IMR-90 (cell line): ENCODE results near the gene SPATA13. TPM values are rescaled to one million over a fixed set of nuclear protein-coding genes. Genes with fewer than 3 reads are reported as not detected.

Source experiments
- ATAC-seq: fragments of 200-7000 bp; cut with Tn5 transposase; 2 replicates; pipeline ENCODE4 v1.9.1; 2020; ENCODE audit warnings: low read depth, mild to moderate bottlenecking, moderate library complexity
- BruUV-seq: library from RNA; stranded (reverse); fragments of 400-500 nt; replicated peaks from 2 replicates; lab custom pipeline; 2021; lab: Mats Ljungman, UMichigan
- CTCF ChIA-PET: fragments of 300-600 bp; formaldehyde crosslinking; extraction: SDS; loops from one replicate; lab custom pipeline; 2021; ENCODE audit warnings: antibody characterized with exemption; lab: Yijun Ruan, JAX
- POLR2A ChIA-PET: fragments of 300-600 bp; sonication (Branson Sonifier 250); formaldehyde crosslinking; loops from one replicate; lab custom pipeline; 2022; ENCODE audit warnings: antibody characterized with exemption; ENCODE audit not compliant: unreplicated experiment; lab: Charles Lee
- DNase-seq: peaks from one replicate; pipeline ENCODE4 v3.0.0; 2013
- H2AFZ ChIP-seq: replicated peaks from 2 replicates; pipeline ENCODE3; 2013; ENCODE audit warnings: low read length, mild to moderate bottlenecking; ENCODE audit not compliant: poor library complexity
- H2AK5ac ChIP-seq: 2 replicates; pipeline ENCODE4 v1.6.1; 2013; ENCODE audit warnings: low read depth, low read length, inconsistent platforms
- H2AK9ac ChIP-seq: replicated peaks from 2 replicates; pipeline ENCODE3; 2013; ENCODE audit warnings: mild to moderate bottlenecking, low read depth, low read length, moderate library complexity; ENCODE audit not compliant: poor library complexity
- H2BK120ac ChIP-seq: 2 replicates; pipeline ENCODE4 v1.6.1; 2013; ENCODE audit warnings: low read depth, low read length, inconsistent platforms
- H2BK15ac ChIP-seq: 3 replicates; pipeline ENCODE4 v1.6.1; 2013; ENCODE audit warnings: low read depth, low read length, inconsistent platforms
- H2BK20ac ChIP-seq: 2 replicates; pipeline ENCODE4 v1.6.1; 2013; ENCODE audit warnings: low read depth, mild to moderate bottlenecking, inconsistent platforms, low read length, moderate library complexity
- H2BK5ac ChIP-seq: 2 replicates; pipeline ENCODE4 v1.6.1; 2013; ENCODE audit warnings: mild to moderate bottlenecking, low read depth, low read length, inconsistent platforms; ENCODE audit not compliant: poor library complexity, severe bottlenecking
- H3K14ac ChIP-seq: replicated peaks from 2 replicates; pipeline ENCODE4 v1.6.1; 2013; ENCODE audit warnings: low read depth, low read length, inconsistent platforms
- H3K18ac ChIP-seq: 2 replicates; pipeline ENCODE4 v1.6.1; 2013; ENCODE audit warnings: low read depth, low read length, control low read depth
- H3K23ac ChIP-seq: 2 replicates; pipeline ENCODE4 v1.6.1; 2013; ENCODE audit warnings: low read depth, low read length, inconsistent platforms
- H3K27ac ChIP-seq: 2 replicates; pipeline ENCODE4 v1.5.1; 2013; ENCODE audit warnings: mild to moderate bottlenecking, control low read depth, low read length; ENCODE audit not compliant: insufficient read depth
- H3K27me3 ChIP-seq: 2 replicates; pipeline ENCODE4 v1.6.1; 2013; ENCODE audit warnings: low read length; ENCODE audit not compliant: control insufficient read depth, insufficient read depth
- H3K36me3 ChIP-seq: 2 replicates; pipeline ENCODE4 v1.6.1; 2013; ENCODE audit warnings: low read length, mixed read lengths; ENCODE audit not compliant: control insufficient read depth, insufficient read depth
- H3K4ac ChIP-seq: 2 replicates; pipeline ENCODE4 v1.6.1; 2013; ENCODE audit warnings: low read depth, low read length, inconsistent platforms
- H3K4me1 ChIP-seq: 2 replicates; pipeline ENCODE4 v1.6.1; 2013; ENCODE audit warnings: low read length, mixed read lengths; ENCODE audit not compliant: control insufficient read depth, insufficient read depth
- H3K4me2 ChIP-seq: 2 replicates; pipeline ENCODE4 v1.6.1; 2013; ENCODE audit warnings: low read depth, mild to moderate bottlenecking, control low read depth, low read length, moderate library complexity
- H3K4me3 ChIP-seq: 2 replicates; pipeline ENCODE4 v1.5.1; 2013; ENCODE audit warnings: low read depth, mild to moderate bottlenecking, control low read depth, low read length, moderate library complexity; ENCODE audit not compliant: insufficient read depth
- H3K56ac ChIP-seq: 2 replicates; pipeline ENCODE4 v1.6.1; 2013; ENCODE audit warnings: low read length, inconsistent platforms; ENCODE audit not compliant: insufficient read depth; ENCODE audit errors: extremely low read depth
- H3K79me1 ChIP-seq, 2 experiments: 2 replicates each; pipeline ENCODE4 v1.6.1; 2013; ENCODE audit warnings: low read length in 2 of 2, inconsistent platforms in 1 of 2, low read depth in 1 of 2
- H3K9ac ChIP-seq: 2 replicates; pipeline ENCODE4 v1.6.1; 2013; ENCODE audit warnings: low read depth, low read length, control low read depth
- H3K9me1 ChIP-seq: 2 replicates; pipeline ENCODE4 v1.6.1; 2013; ENCODE audit warnings: low read length, inconsistent platforms; ENCODE audit not compliant: insufficient read depth
- H3K9me3 ChIP-seq: 2 replicates; pipeline ENCODE4 v1.6.1; 2013; ENCODE audit warnings: low read length; ENCODE audit not compliant: control insufficient read depth, insufficient read depth
- H4K20me1 ChIP-seq: 2 replicates; pipeline ENCODE4 v1.6.1; 2013; ENCODE audit warnings: low read length, inconsistent platforms; ENCODE audit not compliant: insufficient read depth
- H4K5ac ChIP-seq: 2 replicates; pipeline ENCODE4 v1.6.1; 2013; ENCODE audit warnings: mild to moderate bottlenecking, low read depth, low read length, control low read depth
- H4K8ac ChIP-seq, 2 experiments: 2 replicates each; pipeline ENCODE4 v1.6.1; 2013; ENCODE audit warnings: low read depth in 2 of 2, low read length in 2 of 2, control low read depth in 1 of 2, inconsistent platforms in 1 of 2
- H4K91ac ChIP-seq: 2 replicates; pipeline ENCODE4 v1.6.1; 2013; ENCODE audit warnings: low read depth, low read length, inconsistent platforms; ENCODE audit not compliant: insufficient read depth
- BHLHE40 ChIP-seq: fragments of 150-350 bp; IDR thresholded peaks from 2 replicates; pipeline ENCODE4 v1.6.1; 2016; ENCODE audit warnings: mild to moderate bottlenecking, low read depth, low read length
- CEBPB ChIP-seq: IDR thresholded peaks from 2 replicates; pipeline ENCODE4 v1.6.1; 2012; ENCODE audit warnings: low read depth, low read length, improper control_type of control experiment
- CTCF ChIP-seq: conservative IDR thresholded peaks from 2 replicates; pipeline ENCODE4 v1.5.1; 2012; ENCODE audit warnings: mild to moderate bottlenecking, low read depth, low read length, improper control_type of control experiment
- ELK1 ChIP-seq: fragments of 150-350 bp; IDR thresholded peaks from 2 replicates; pipeline ENCODE4 v1.6.1; 2016; ENCODE audit warnings: low read depth, mild to moderate bottlenecking, low read length, moderate library complexity, borderline replicate concordance
- FOS ChIP-seq: fragments of 150-350 bp; IDR thresholded peaks from 2 replicates; pipeline ENCODE4 v1.6.1; 2016; ENCODE audit warnings: low read depth, low read length
- MAFK ChIP-seq: IDR thresholded peaks from 2 replicates; pipeline ENCODE4 v1.6.1; 2012; ENCODE audit warnings: low read depth, low read length, improper control_type of control experiment
- MAZ ChIP-seq: IDR thresholded peaks from 2 replicates; pipeline ENCODE4 v1.6.1; 2012; ENCODE audit warnings: low read depth, mild to moderate bottlenecking, low read length, improper control_type of control experiment, moderate library complexity, borderline replicate concordance
- MXI1 ChIP-seq: IDR thresholded peaks from 2 replicates; pipeline ENCODE4 v1.6.1; 2012; ENCODE audit warnings: low read depth, mild to moderate bottlenecking, low read length, moderate library complexity, borderline replicate concordance
- NFE2L2 ChIP-seq: fragments of 150-350 bp; IDR thresholded peaks from 2 replicates; pipeline ENCODE4 v1.6.1; 2016; ENCODE audit warnings: low read depth, mild to moderate bottlenecking, low read length
- POLR2A ChIP-seq: IDR thresholded peaks from 2 replicates; pipeline ENCODE4 v1.6.1; 2012; ENCODE audit warnings: mild to moderate bottlenecking, low read depth, low read length
- RAD21 ChIP-seq: IDR thresholded peaks from 2 replicates; pipeline ENCODE4 v1.6.1; 2012; ENCODE audit warnings: low read length, improper control_type of control experiment
- RCOR1 ChIP-seq: IDR thresholded peaks from 2 replicates; pipeline ENCODE4 v1.6.1; 2012; ENCODE audit warnings: mild to moderate bottlenecking, low read length, improper control_type of control experiment; ENCODE audit not compliant: insufficient replicate concordance
- SMC3 ChIP-seq: fragments of 150-350 bp; IDR thresholded peaks from 2 replicates; pipeline ENCODE4 v1.6.1; 2016; ENCODE audit warnings: low read depth, mild to moderate bottlenecking, antibody characterized with exemption, low read length, moderate library complexity
- USF2 ChIP-seq: fragments of 150-350 bp; IDR thresholded peaks from 2 replicates; pipeline ENCODE4 v1.6.1; 2017; ENCODE audit warnings: mild to moderate bottlenecking, antibody characterized with exemption, low read length, low read depth
- WGBS, 2 experiments: methylation state at CpG; one replicate each; pipeline versions ENCODE4 v1.1.5 to v1.1.7; 2013; ENCODE audit warnings: missing lambda C conversion rate in 2 of 2; ENCODE audit not compliant: insufficient read length in 1 of 2; ENCODE audit errors: extremely low coverage in 2 of 2; 5-methylcytosine and 5-hydroxymethylcytosine counted together
- dilution Hi-C: fragments of 300-500 bp; cut with HindIII; formaldehyde crosslinking; loops from one replicate; pipeline ENCODE4 v1.14.3; 2018; ENCODE audit warnings: low sequenced_read_pairs; ENCODE audit not compliant: unreplicated experiment
- in situ Hi-C: fragments of 300-500 bp; cut with MboI; formaldehyde crosslinking; loops from 3 replicates; pipeline ENCODE4 v1.14.3; 2019; ENCODE audit warnings: low sequenced_read_pairs, inconsistent platforms, mixed read lengths
- intact Hi-C: fragments of 100-400 bp; cut with micrococcal nuclease; formaldehyde crosslinking; loops from 2 replicates; pipeline ENCODE4 v1.10.0; 2022
- polyA plus RNA-seq, 3 experiments: library from polyadenylated mRNA; depleted of rRNA; stranded (reverse); fragments of >200 nt; gene quantifications; 2 replicates each; pipeline ENCODE4 v1.2.3, GENCODE V29; 2012; ENCODE audit warnings: low replicate concordance in 1 of 3
- total RNA-seq: library from RNA; depleted of rRNA; stranded (reverse); fragments of >200 nt; gene quantifications from 2 replicates; pipeline ENCODE4 v1.2.3, GENCODE V29; 2012

Gene SPATA13
- total and polyA plus RNA-seq, 2 of the 4 experiments (the other 2 are of a cell fraction), result 10.5 to 12.5 TPM

GRCh38 chr13:24304620-24305019 is 144.1 kb downstream of the SPATA13 start:
- Histone ChIP-seq H3K27me3 (no peaks in the 10 kb centered on the region), H3K4ac (peak overlapping the region; percentile 85), H4K5ac (no peak overlapping the region), H2BK15ac (peak overlapping the region; percentile 64; the same call in 1 of the 3 replicates), H4K91ac (peak overlapping the region; percentile 75), H3K79me1 (peaks cover 0 to 3% of the 10 kb centered on the region in 2 experiments; a peak in 1 of 4 replicates), H3K36me3 (peaks cover 28% of the 10 kb centered on the region), H3K9me3 (no peaks in the 10 kb centered on the region), H3K23ac (no peak overlapping the region), H3K14ac (peak overlapping the region; percentile 80), H4K20me1 (peaks cover 4% of the 10 kb centered on the region; the same call in 1 of the 2 replicates), H3K9me1 (peaks cover 13% of the 10 kb centered on the region), H2BK5ac (peak overlapping the region; percentile 64), H2BK20ac (peak overlapping the region; percentile 85), H3K18ac (no peak overlapping the region), H2AFZ (peak overlapping the region; percentile 18), H3K4me3 (no peak overlapping the region), H3K4me1 (peaks cover 15% of the 10 kb centered on the region), H3K56ac (no peak overlapping the region), H2BK120ac (peak overlapping the region; percentile 81), H2AK9ac (no peak overlapping the region), H3K4me2 (peak overlapping the region; percentile 5; the same call in 1 of the 2 replicates), H2AK5ac (peak overlapping the region; percentile 84; the same call in 1 of the 2 replicates), H3K27ac (peak overlapping the region; percentile 0), H3K9ac (no peak overlapping the region), H4K8ac (0 out of 4 replicates have a peak overlapping the region, but pooled peaks of 1 of the 2 experiments have one; percentile 4)
- dilution Hi-C loops, result no loop called here
- POLR2A ChIA-PET, result no interaction called here
- CTCF ChIA-PET, result interaction anchor here (0.6 kb wide), 1 partner anchor 895 kb away, joined by 3 read pairs; no protein-coding TSS in a partner anchor
- TF ChIP-seq MXI1 (no peak), CTCF (no peak), MAZ (no peak), POLR2A (no peak), CEBPB (no peak), BHLHE40 (no peak), MAFK (no peak), FOS (no peak), RCOR1 (no peak), SMC3 (no peak), RAD21 (no peak), ELK1 (no peak), USF2 (no peak), NFE2L2 (no peak)
- no TSS peak for BruUV-seq
- peak; percentile 53 for DNase-seq
- intact Hi-C loops, result no loop called here
- peak; percentile 65 for ATAC-seq
- no CpG with 5 or more reads among the region's 5 CpGs for WGBS, 2 experiments
- in situ Hi-C loops, result no loop called here
